Kidney epithelial cell (primary cell): ENCODE results near the gene RAB37. TPM values are rescaled to one million over a fixed set of nuclear protein-coding genes. Genes with fewer than 3 reads are reported as not detected.

ENCODE experiments used
- DNase-seq: peaks from one replicate; pipeline ENCODE4 v3.0.0-alpha.2; 2010; ENCODE audit warnings: low read depth
- H3K27me3 ChIP-seq: 2 replicates; pipeline ENCODE4 v1.6.0; 2011; ENCODE audit warnings: low read length; ENCODE audit not compliant: control insufficient read depth, insufficient read depth
- H3K36me3 ChIP-seq: 2 replicates; pipeline ENCODE4 v1.5.1; 2011; ENCODE audit warnings: low read length; ENCODE audit not compliant: control insufficient read depth, insufficient read depth
- H3K4me3 ChIP-seq: 2 replicates; pipeline ENCODE4 v1.5.1; 2011; ENCODE audit warnings: low read depth, mild to moderate bottlenecking, control low read depth, low read length
- CTCF ChIP-seq: IDR thresholded peaks from 2 replicates; pipeline ENCODE4 v1.5.1; 2011; ENCODE audit warnings: mild to moderate bottlenecking, moderate library complexity, low read length, control low read depth, inconsistent platforms; ENCODE audit not compliant: insufficient read depth, poor library complexity, severe bottlenecking
- total RNA-seq: library from RNA; depleted of rRNA; stranded (reverse); fragments of >200 nt; gene quantifications from 2 replicates; pipeline ENCODE4 v1.2.3, GENCODE V29; 2015

Gene RAB37
- total RNA-seq, 1 donor from 2014 or later, result not detected

- Histone ChIP-seq H3K36me3 (peaks cover 2% of the 10 kb centered on the region), H3K4me3 (no peak overlapping the region), H3K27me3 (no peaks in the 10 kb centered on the region)
- DNase-seq, result no peak
- no peak for TF ChIP-seq CTCF
Observed at GRCh38 chr17:74771319-74771914, 34.4 kb downstream of the RAB37 start.

- no peak for DNase-seq
- H3K4me3 ChIP-seq, result no peak overlapping the region
- H3K36me3 ChIP-seq, result peaks cover 2% of the 10 kb centered on the region
- H3K27me3 ChIP-seq, result no peaks in the 10 kb centered on the region
- TF ChIP-seq CTCF, result no peak
Observed at GRCh38 chr17:74772053-74772452, 35.0 kb downstream of the RAB37 start.

GRCh38 chr17:74773414-74773813, 36.4 kb downstream of the RAB37 start:
- Histone ChIP-seq H3K4me3 (no peak overlapping the region), H3K27me3 (no peaks in the 10 kb centered on the region), H3K36me3 (peaks cover 2% of the 10 kb centered on the region)
- no peak for TF ChIP-seq CTCF
- DNase-seq, result no peak

GRCh38 chr17:74773871-74774286, 36.8 kb downstream of the RAB37 start:
- Histone ChIP-seq H3K4me3 (no peak overlapping the region), H3K27me3 (no peaks in the 10 kb centered on the region), H3K36me3 (peaks cover 2% of the 10 kb centered on the region)
- DNase-seq, result no peak
- TF ChIP-seq CTCF, result no peak

GRCh38 chr17:74775409-74776043, 38.5 kb downstream of the RAB37 start:
- Histone ChIP-seq H3K27me3 (no peaks in the 10 kb centered on the region), H3K4me3 (peak overlapping the region; percentile 59), H3K36me3 (peaks cover 2% of the 10 kb centered on the region)
- DNase-seq, result no peak
- TF ChIP-seq CTCF, result no peak
